Neuronal stem cell (in vitro differentiated cells): ENCODE measurements around the gene SURF2.
"Not testable (repeated sequence)": the region's sequence is repeated elsewhere in the genome, so short reads cannot be mapped to it uniquely, and the experiment has no call there.

Experiments used
- DNase-seq: peaks from one replicate; pipeline ENCODE4 v3.0.0-alpha.2; 2013; ENCODE audit warnings: low spot score
- H2AFZ ChIP-seq: one replicate; pipeline ENCODE4 v1.6.1; 2013; ENCODE audit warnings: mild to moderate bottlenecking, low read length, inconsistent platforms
- H2AK5ac ChIP-seq: 2 replicates; pipeline ENCODE4 v1.6.1; 2013; ENCODE audit warnings: low read depth, mild to moderate bottlenecking, inconsistent platforms, low read length, moderate library complexity, mixed read lengths
- H2BK120ac ChIP-seq: 2 replicates; pipeline ENCODE4 v1.6.1; 2013; ENCODE audit warnings: low read depth, mild to moderate bottlenecking, inconsistent platforms, low read length, moderate library complexity, mixed read lengths
- H2BK12ac ChIP-seq: one replicate; pipeline ENCODE4 v1.6.1; 2013; ENCODE audit warnings: low read length, inconsistent platforms
- H2BK15ac ChIP-seq: 2 replicates; pipeline ENCODE4 v1.6.1; 2013; ENCODE audit warnings: mild to moderate bottlenecking, low read length, inconsistent platforms, mixed read lengths
- H2BK5ac ChIP-seq: one replicate; pipeline ENCODE4 v1.6.1; 2013; ENCODE audit warnings: inconsistent platforms, mild to moderate bottlenecking, low read length, moderate library complexity
- H3K14ac ChIP-seq: one replicate; pipeline ENCODE4 v1.6.1; 2013; ENCODE audit warnings: low read length, inconsistent platforms
- H3K18ac ChIP-seq: 2 replicates; pipeline ENCODE4 v1.6.1; 2013; ENCODE audit warnings: low read length, inconsistent platforms
- H3K23ac ChIP-seq: 2 replicates; pipeline ENCODE4 v1.6.1; 2013; ENCODE audit warnings: low read depth, mild to moderate bottlenecking, mixed read lengths, low read length, inconsistent platforms; ENCODE audit not compliant: poor library complexity
- H3K27ac ChIP-seq: replicated peaks from 3 replicates; pipeline ENCODE4 v1.5.1; 2013; ENCODE audit warnings: low read length, inconsistent platforms
- H3K27me3 ChIP-seq, 3 experiments: 2 replicates each; pipeline ENCODE4 v1.6.1; 2013; ENCODE audit warnings: low read length in 3 of 3, mild to moderate bottlenecking in 2 of 3, inconsistent platforms in 1 of 3, low read depth in 1 of 3, mixed read lengths in 1 of 3, moderate library complexity in 1 of 3; ENCODE audit not compliant: control insufficient read depth in 3 of 3, insufficient read depth in 3 of 3
- H3K36me3 ChIP-seq, 2 donors: replicated peaks in 1 of 2; 2 replicates each; pipeline ENCODE4 v1.6.1; 2013; ENCODE audit warnings: low read length in 2 of 2; ENCODE audit not compliant: control insufficient read depth in 2 of 2, insufficient read depth in 2 of 2
- H3K4ac ChIP-seq: 2 replicates; pipeline ENCODE4 v1.6.1; 2013; ENCODE audit warnings: inconsistent platforms, mild to moderate bottlenecking, low read length, moderate library complexity
- H3K4me1 ChIP-seq, 2 donors: 1 replicate in 1 of 2; 2 replicates in 1 of 2; pipeline ENCODE4 v1.6.1; 2013; ENCODE audit warnings: low read length in 2 of 2, low read depth in 1 of 2; ENCODE audit not compliant: control insufficient read depth in 2 of 2, insufficient read depth in 1 of 2
- H3K4me2 ChIP-seq: one replicate; pipeline ENCODE4 v1.6.1; 2013; ENCODE audit warnings: mild to moderate bottlenecking, low read length, inconsistent platforms; ENCODE audit not compliant: insufficient read depth, poor library complexity, severe bottlenecking
- H3K4me3 ChIP-seq, 2 donors: 2 replicates each; pipeline ENCODE4 v1.5.1; 2013; ENCODE audit warnings: low read length in 2 of 2, mild to moderate bottlenecking in 2 of 2, inconsistent platforms in 1 of 2, moderate library complexity in 1 of 2
- H3K79me1 ChIP-seq: one replicate; pipeline ENCODE4 v1.6.1; 2013; ENCODE audit warnings: low read depth, mild to moderate bottlenecking, inconsistent platforms, low read length, moderate library complexity
- H3K9ac ChIP-seq: one replicate; pipeline ENCODE4 v1.6.1; 2013; ENCODE audit warnings: mild to moderate bottlenecking, low read depth, low read length, inconsistent platforms; ENCODE audit not compliant: poor library complexity
- H3K9me3 ChIP-seq, 2 donors: replicated peaks in 1 of 2; 2 replicates each; pipeline versions ENCODE3 to v1.6.1; 2013; ENCODE audit warnings: low read length in 2 of 2, mild to moderate bottlenecking in 2 of 2, inconsistent platforms in 1 of 2, low read depth in 1 of 2, mixed read lengths in 1 of 2, moderate library complexity in 1 of 2; ENCODE audit not compliant: control insufficient read depth in 2 of 2, insufficient read depth in 1 of 2
- H4K8ac ChIP-seq: one replicate; pipeline ENCODE4 v1.6.1; 2013; ENCODE audit warnings: low read depth, mild to moderate bottlenecking, inconsistent platforms, low read length, moderate library complexity
- H4K91ac ChIP-seq: one replicate; pipeline ENCODE4 v1.6.1; 2013; ENCODE audit warnings: low read length, low read depth, mild to moderate bottlenecking, inconsistent platforms; ENCODE audit not compliant: poor library complexity
- WGBS, 2 donors: extraction: QIAGEN DNeasy Blood & Tissue Kit; methylation state at CpG; one replicate each; pipeline ENCODE4 v1.1.7; 2013; ENCODE audit warnings: missing lambda C conversion rate in 2 of 2, mixed read lengths in 1 of 2; ENCODE audit not compliant: insufficient read length in 2 of 2, insufficient replicate concordance in 1 of 2; ENCODE audit errors: extremely low coverage in 2 of 2; 5-methylcytosine and 5-hydroxymethylcytosine counted together

SURF2 gene

GRCh38 chr9:133329306-133330156, 26.8 kb upstream of the SURF2 start:
- not testable (repeated sequence) for H3K14ac ChIP-seq, H3K79me1 ChIP-seq, H3K18ac ChIP-seq, H3K4me2 ChIP-seq, H3K4ac ChIP-seq, H3K4me3 ChIP-seq, H2AFZ ChIP-seq, H3K27ac ChIP-seq, H3K27me3 ChIP-seq, H4K8ac ChIP-seq, H3K4me1 ChIP-seq, H2BK120ac ChIP-seq, H2BK12ac ChIP-seq, H4K91ac ChIP-seq, DNase-seq, H2BK5ac ChIP-seq, H3K9ac ChIP-seq, H2AK5ac ChIP-seq, H3K9me3 ChIP-seq, H2BK15ac ChIP-seq, H3K23ac ChIP-seq
- no CpG with 5 or more reads among the region's 21 CpGs for WGBS, 2 donors
- peaks cover 34 to 50% of the 10 kb centered on the region in 2 donors for H3K36me3 ChIP-seq

- Histone ChIP-seq H4K8ac (no peak overlapping the region), H3K9me3 (peaks cover 0 to 1% of the 10 kb centered on the region in 2 donors), H2AFZ (no peak overlapping the region), H3K36me3 (peaks cover 34 to 55% of the 10 kb centered on the region in 2 donors), H2BK5ac (no peak overlapping the region), H3K4ac (no peak overlapping the region), H3K79me1 (peaks cover 10% of the 10 kb centered on the region), H2BK12ac (no peak overlapping the region), H3K27me3 (no peaks in the 10 kb centered on the region), H3K4me3 (no peak overlapping the region), H2BK120ac (no peak overlapping the region), H3K9ac (peak overlapping the region; percentile 44), H4K91ac (no peak overlapping the region), H3K14ac (no peak overlapping the region), H3K4me2 (no peak overlapping the region), H3K23ac (no peak overlapping the region), H3K4me1 (peaks cover 2% of the 10 kb centered on the region in 2 donors), H3K27ac (no peak overlapping the region), H3K18ac (no peak overlapping the region), H2BK15ac (no peak overlapping the region), H2AK5ac (no peak overlapping the region)
- no peak for DNase-seq
- no CpG with 5 or more reads among the region's 19 CpGs for WGBS, 2 donors
These were observed 25.1 kb upstream of the SURF2 start for GRCh38 chr9:133331221-133331620.

GRCh38 chr9:133331641-133332380, 24.5 kb upstream of the SURF2 start:
- Histone ChIP-seq H3K4me3 (no peak overlapping the region), H3K23ac (no peak overlapping the region), H2BK120ac (no peak overlapping the region), H3K27me3 (no peaks in the 10 kb centered on the region), H3K4ac (no peak overlapping the region), H3K4me2 (no peak overlapping the region), H4K91ac (no peak overlapping the region), H2AFZ (no peak overlapping the region), H3K79me1 (peaks cover 12% of the 10 kb centered on the region), H3K18ac (no peak overlapping the region), H4K8ac (peak overlapping the region; percentile 17), H3K14ac (no peak overlapping the region), H2BK15ac (no peak overlapping the region), H2AK5ac (no peak overlapping the region), H3K9ac (no peak overlapping the region), H3K36me3 (peaks cover 35 to 55% of the 10 kb centered on the region in 2 donors), H3K4me1 (peaks cover 5 to 6% of the 10 kb centered on the region in 2 donors), H2BK5ac (no peak overlapping the region), H3K27ac (no peak overlapping the region), H3K9me3 (peaks cover 0 to 1% of the 10 kb centered on the region in 2 donors), H2BK12ac (no peak overlapping the region)
- no peak for DNase-seq
- WGBS, 2 donors, result no CpG with 5 or more reads among the region's 57 CpGs

GRCh38 chr9:133332381-133332730, 24.0 kb upstream of the SURF2 start:
- Histone ChIP-seq H2AK5ac (no peak overlapping the region), H2BK5ac (no peak overlapping the region), H3K27me3 (no peaks in the 10 kb centered on the region)

More at GRCh38 chr9:133332381-133332730, 24.0 kb upstream of the SURF2 start:
- WGBS, 2 donors, result no CpG with 5 or more reads among the region's 20 CpGs
- no peak overlapping the region for H3K23ac ChIP-seq
- no peak overlapping the region for H3K4me2 ChIP-seq
- H3K4me1 ChIP-seq, result peaks cover 5 to 6% of the 10 kb centered on the region in 2 donors
- H3K4me3 ChIP-seq, result no peak overlapping the region
- DNase-seq, result no peak
- no peak overlapping the region for H2BK15ac ChIP-seq
- no peak overlapping the region for H2BK120ac ChIP-seq
- peaks cover 35 to 55% of the 10 kb centered on the region in 2 donors for H3K36me3 ChIP-seq
- H4K91ac ChIP-seq, result no peak overlapping the region
- H3K18ac ChIP-seq, result no peak overlapping the region
- no peak overlapping the region for H3K9ac ChIP-seq
- H3K4ac ChIP-seq, result no peak overlapping the region
- H3K14ac ChIP-seq, result no peak overlapping the region
- H4K8ac ChIP-seq, result no peak overlapping the region
- no peak overlapping the region for H3K27ac ChIP-seq
- no peak overlapping the region for H2AFZ ChIP-seq
- no peak overlapping the region for H2BK12ac ChIP-seq
- H3K9me3 ChIP-seq, result peaks cover 0 to 1% of the 10 kb centered on the region in 2 donors
- H3K79me1 ChIP-seq, result peaks cover 12% of the 10 kb centered on the region
